GM21423 (cell line): ENCODE results near the gene SRGAP1.

Experiments used
- ATAC-seq: cut with Tn5 transposase; IDR thresholded peaks from one replicate; pipeline ENCODE4 v1.9.1; 2021; ENCODE audit warnings: mild to moderate bottlenecking, moderate library complexity; ENCODE audit not compliant: unreplicated experiment

The SRGAP1 gene

DNA sequence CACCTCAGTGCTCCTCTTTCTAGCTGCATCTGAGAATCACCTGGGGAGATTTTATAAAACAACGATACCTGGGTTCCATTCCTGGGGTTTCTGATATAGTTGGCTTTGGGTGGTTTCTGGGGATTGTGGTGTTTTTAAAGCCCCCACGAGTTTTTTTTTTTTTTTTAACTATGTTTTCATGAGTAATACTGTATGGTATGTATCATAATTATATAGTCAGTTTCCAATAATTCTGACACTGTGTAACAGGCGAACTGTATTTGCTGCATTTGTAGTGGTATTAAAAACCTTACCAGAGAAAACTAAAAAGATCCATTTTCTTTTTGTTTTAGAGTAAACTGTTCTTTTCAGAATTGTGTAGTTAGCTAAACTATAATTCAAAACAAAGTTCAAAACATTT lies 84.9 kb downstream of the SRGAP1 start:
- ATAC-seq: no peak

DNA sequence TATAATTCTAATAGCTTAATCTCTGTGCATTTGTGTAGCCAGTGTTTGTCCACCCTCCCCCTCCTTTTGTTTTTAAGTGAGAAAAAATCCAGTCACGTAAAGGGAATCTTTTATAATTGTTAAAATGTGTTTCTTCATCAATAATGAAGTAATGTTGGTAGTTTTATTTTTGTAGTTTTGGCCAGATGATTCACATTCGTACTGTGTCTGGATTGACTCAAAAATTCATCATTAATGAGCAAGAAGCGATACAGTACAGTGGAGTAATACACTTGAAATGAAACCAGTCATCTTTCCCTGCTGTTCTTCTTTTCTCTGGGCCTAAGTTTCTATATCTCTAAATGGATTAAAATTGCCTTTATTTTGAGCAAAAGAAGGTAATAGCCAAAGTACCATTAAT lies 86.5 kb downstream of the SRGAP1 start:
- ATAC-seq: no peak

DNA sequence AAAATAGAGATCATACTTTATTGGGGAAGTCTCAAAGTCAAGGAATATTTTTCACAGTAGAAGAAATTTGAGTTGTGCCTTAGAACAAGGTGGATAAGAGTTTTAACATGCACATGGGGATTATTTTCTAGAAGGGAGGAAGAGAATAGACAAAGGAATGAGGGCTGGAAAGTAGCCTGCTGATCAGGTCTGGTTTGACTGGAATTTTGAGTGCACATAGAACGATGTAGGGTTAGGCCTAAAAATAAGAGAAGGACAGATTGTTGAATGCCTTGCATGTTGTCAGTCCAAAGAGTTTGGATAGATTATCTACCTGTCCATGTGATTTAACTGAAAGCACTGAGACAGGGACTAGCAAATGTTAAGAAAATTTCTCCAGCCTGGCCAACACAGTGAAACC lies 87.2 kb downstream of the SRGAP1 start:
- no peak for ATAC-seq

DNA sequence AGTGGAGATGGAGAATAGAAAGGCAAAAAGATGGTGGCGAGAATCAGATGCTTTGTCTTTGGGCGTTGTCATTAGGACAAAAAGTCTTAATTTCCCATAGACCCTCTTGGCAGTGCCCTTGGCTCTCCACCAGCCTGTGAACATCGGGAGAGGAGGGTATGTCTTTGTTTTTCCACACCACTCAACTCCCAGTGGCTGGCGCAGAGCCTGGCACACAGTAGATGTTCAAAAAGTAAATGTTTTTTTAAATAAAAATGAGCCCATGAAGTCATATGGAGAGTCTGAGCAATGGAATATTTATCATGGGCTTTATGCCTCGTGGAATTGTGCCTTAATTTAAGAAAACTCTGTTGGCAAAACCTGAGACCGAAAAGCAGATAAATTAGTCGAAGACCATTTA lies 90.4 kb downstream of the SRGAP1 start:
- ATAC-seq: no peak

DNA sequence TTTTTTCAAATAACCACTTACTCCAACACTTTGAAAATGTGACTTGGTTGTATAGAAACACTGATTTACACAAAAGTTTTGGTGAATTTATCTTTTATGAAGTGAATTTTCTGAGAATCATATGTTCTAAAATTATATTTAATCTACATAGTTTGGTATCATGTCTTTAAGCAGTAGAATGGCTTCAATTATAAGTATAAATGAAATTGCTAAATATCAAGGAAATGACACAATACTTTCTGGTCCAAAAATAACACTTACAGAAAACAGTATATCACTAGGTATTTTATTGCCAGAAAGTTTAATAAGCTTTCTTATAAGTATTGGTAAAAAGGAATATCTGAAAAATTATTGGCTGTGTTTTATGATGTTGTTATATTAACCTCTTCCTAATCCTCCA lies 90.9 kb downstream of the SRGAP1 start:
- no peak for ATAC-seq

DNA sequence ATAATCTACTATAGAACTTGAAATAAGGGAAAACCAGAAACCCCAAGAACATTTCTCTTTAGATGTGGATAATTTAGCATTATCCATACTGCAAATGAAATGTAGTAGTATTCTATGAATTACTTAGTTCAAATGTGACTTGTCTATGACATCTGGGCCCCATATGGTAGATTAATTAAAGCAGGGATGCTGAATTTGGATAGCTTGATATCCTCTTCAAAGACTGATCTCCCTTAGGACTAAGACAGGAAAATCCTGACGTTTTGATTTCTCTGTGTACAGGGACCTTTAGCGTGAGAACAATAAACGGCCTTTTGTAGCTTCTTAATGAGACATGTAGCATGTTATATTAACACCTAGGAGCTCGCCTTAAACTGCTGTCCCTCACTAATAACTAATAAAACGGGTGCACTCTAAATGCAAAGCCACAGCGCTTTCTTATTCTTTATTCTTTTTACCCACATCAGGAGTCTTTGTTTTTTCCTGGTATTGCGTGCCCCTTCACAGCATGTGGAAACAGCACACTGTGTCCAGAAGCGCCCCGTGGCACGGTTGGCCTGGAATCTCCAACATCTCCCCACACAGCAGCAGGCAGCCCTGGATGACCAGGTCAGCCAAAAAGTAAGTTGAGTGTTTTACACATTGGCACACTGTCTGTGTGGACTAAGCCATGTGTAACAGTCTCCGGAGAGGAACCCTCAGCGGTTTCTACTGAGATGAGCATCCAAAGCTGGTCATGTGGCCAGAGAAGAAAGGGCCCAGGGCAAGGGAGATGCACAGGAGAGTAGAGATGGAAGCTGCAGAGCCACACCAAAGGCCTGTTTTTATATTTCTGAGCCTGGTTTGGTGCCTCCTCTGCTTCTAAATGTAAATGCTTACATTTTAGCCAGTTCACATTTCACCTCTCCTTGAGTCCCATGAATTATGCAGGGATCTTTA lies 93.1 kb downstream of the SRGAP1 start:
- no peak for ATAC-seq

DNA sequence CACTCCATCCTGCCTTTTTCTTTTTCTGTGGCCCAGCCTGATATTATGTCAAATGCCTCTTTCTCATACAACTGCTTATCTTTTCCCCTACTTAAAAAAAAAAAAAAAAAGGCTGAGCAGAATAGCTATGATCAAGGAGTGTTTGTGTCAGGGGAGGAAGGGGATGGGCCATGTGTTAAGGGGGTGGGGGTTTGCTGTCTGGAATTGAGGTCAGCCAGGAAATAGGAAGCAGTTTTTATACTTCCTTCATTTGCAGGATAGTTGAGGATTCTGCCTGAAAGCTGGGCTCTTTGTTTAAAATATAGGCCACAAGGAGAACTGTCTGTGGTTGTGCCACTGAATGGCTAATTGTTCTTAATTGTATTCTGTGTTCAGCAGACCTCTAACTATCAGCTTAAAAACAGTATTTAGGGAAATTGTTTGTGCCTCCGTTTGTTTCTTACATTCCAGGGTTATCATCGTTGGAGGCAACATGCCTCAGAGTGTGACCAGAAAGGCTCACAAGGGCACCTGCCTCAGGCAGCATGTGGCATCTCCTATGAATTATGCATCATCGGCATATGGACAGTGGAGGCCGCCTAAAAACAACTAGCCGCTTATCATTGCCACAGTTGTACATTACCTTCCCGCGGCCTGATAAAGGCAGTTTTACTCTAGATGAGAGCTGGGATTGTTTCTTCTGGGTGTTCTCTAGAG lies 96.0 kb downstream of the SRGAP1 start:
- ATAC-seq: no peak

DNA sequence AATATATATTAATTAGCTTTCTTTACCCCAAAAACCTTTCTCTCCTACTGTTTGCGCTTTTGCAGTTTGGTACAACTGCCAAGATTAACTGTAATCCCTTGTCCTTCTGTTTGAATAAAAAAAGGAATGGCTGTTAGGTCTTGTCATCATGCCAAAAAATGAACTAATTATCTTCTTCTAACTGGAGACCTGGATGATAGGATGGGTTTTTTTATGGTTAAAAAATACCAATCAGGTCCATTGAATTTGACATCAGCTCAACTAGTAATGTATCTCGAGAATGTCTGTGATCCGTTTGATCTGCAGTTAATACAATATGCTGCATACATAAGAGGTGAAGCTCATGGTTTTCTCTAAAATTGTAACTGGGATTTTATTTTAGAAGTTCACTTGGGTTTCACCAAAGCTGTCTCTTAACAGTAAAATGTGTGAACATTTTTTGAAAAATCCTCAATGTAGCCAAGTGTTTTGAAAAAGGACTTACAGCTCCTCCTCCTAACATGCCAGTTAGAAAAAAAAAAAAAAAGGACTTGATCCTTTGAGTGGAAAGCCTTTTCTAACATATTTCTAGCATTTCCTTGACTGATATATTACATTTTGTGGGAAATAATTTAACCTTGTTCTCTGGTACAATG lies 96.8 kb downstream of the SRGAP1 start:
- ATAC-seq: no peak

DNA sequence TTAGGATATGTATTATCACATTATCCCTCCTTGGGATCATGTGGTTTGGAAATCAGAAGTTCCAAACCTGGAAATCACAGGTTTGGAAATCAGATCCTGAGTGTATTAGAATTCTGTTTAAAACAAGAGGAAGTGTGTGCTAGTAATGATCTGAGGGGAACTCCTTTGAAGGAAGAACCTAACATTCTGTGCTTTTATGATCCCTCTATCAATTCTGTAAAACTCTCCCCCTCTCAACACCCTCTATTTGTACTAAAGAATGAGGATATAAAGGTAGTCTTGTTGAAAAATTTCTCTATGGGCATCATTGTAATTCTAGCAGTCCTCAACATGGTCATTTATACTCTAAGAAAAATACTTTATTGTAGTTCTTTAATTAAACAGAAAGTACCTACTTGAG lies 97.4 kb downstream of the SRGAP1 start:
- no peak for ATAC-seq

DNA sequence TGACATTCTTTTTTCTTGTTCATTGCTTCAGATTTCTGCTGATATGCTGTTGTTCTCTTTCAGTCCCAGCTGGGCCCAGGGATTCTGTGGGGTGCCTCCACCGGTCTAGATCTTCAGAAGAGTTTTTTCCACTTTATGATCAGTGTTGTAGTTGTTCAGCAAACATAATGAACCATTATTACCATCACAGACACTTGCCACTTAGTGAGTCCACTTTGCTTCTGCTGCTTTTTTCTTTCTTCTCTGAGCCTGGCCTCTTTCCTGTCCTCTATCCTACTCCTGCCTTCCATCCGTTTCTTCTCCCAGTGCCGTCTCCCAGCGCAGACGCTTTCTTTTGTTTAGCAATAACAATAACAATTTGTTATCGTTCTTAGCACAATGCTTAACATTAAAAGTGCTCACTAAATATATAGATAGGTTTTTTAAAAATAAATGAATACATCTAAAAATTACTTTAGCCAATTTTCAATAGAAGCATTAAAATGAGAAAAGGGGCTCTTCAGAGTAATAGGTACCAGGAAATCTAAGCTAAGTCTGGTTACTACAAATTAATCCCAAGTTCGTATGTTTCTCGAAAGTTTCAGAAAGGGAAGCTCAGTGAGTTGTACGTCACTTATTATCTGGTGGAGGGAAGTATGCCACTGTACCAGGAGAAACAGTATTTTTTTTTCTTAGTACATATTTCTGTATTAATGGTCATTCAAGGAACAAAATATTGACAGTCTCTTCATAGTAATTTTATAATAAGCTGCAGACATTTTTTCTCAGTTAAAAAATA lies 98.2 kb downstream of the SRGAP1 start:
- ATAC-seq: no peak

DNA sequence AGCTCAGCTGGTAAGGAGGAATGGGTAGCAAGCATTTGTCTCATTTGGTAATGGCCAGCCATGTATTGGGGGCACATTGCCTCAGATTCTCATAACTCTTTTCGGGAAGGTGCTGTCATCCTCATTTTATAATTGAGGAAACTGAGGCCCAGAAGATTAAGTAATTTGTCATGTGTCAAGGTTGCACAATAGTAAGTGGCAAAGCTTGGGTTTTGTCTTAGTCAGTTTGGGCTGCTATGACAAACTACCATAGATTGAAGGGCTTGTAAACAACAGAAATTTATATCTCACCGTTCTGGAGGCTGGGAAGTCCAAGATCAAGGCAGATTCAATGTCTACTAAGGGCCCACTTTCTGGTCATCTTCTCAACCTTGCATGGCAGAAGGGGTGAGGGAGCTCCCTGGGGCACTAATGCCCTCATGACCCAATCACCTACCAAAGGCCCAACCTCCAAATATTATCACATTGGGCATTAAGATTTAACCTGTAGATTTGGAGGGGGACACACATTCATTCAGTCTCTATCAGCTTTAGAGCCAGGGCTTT lies 99.6 kb downstream of the SRGAP1 start:
- no peak for ATAC-seq

DNA sequence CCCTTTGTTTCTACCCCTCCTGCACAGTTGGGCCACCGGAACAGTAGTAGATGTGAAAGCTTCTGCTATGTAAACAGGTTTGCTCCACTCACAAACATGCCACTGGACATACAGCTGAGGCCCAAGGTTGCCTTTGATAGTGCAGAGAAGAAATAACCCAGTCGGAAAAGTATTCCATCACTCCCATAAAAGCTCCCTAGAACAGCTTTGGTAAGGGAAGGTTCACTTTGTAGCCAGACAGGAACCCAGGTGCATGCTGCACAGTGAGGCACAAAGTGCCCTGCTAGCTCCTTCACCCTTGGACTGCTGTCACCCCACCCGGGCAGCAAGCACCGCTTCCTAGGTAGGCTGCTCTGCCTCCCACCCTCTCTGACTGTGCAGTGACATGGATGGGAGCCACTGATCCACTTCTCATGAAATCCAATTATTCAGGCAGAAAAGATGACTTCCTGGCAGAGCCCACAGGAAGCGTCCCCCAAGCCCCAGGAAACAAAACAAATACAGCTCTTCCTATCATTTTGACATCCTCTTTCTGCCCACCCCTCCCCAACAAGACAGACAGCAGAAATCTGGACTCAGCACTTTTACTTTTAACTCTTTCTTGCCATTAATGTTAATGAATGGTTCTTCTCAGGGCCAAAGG lies 100.2 kb downstream of the SRGAP1 start:
- no peak for ATAC-seq

DNA sequence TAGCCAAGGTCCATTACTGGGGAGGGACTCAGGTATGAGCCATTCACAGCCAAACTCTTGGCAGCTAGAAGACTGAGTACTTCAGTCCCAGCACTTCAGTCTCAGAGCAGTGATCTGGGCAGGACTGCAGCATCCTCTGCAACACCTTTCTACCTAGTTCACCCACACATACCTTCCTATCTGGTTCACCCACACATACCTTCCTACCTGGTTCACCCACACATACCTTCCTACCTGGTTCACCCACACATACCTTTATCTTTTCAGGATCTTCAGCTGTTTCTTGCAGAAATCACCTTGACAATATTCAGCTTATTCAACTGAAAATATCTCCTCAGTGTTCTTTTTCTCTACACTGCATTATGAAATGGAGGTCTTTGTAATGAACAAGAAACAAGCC lies 101.3 kb downstream of the SRGAP1 start:
- no peak for ATAC-seq

DNA sequence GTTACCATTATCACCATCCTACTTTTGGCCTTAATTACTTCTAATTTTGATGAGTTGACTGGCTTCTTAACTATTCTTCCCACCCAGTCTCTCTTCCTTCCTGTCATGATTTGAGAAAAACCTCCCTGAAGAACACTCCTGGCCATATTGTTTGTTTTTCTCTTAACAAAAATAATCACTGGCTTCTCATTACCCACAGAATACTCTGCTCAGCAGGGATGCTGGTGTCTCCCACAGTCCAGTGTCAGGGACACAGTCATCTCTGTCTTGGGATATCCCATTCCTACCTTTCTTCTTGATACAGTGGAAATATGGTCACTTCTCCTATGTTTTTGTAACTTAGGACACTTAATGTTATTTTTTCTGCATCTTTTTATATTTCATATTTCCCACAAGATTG lies 103.7 kb downstream of the SRGAP1 start:
- no peak for ATAC-seq

DNA sequence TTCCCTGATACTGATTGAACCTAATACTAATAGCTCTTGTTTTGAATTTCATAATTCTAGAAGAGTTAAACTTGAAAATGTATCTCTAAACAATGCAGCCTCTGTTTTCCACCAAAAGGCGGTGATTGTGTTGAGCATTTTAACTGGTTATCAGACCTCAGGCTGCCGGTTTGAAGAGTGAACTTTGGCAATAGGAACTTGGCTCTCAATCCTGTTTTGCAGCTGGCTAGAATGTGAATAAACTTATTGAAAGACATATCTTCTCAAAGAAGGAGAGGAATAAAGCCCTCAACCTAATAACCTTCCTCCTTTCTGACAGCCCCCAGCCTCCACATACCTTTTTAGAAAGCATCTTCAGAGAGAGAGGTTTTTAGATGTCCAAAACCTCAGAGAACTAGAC lies 105.4 kb downstream of the SRGAP1 start:
- no peak for ATAC-seq

DNA sequence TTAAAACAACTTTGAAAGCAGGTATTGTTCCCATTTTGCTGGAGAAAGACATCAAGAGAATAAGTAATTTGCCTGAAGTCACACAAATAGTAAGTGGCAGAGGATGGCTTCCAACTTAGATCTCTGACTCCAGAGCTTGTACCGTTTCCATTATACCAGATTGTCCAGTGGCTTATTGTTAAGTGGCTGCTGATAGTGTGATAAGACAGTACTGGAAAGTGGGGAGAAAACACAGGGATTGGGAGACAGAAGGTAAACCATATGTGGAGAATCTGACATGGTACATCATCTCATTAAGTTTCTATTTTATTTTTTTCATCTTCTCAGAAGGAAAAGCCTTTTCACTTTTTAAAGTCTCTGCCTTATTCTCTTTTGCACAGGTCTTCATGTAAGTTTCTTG lies 108.5 kb downstream of the SRGAP1 start:
- ATAC-seq: no peak

DNA sequence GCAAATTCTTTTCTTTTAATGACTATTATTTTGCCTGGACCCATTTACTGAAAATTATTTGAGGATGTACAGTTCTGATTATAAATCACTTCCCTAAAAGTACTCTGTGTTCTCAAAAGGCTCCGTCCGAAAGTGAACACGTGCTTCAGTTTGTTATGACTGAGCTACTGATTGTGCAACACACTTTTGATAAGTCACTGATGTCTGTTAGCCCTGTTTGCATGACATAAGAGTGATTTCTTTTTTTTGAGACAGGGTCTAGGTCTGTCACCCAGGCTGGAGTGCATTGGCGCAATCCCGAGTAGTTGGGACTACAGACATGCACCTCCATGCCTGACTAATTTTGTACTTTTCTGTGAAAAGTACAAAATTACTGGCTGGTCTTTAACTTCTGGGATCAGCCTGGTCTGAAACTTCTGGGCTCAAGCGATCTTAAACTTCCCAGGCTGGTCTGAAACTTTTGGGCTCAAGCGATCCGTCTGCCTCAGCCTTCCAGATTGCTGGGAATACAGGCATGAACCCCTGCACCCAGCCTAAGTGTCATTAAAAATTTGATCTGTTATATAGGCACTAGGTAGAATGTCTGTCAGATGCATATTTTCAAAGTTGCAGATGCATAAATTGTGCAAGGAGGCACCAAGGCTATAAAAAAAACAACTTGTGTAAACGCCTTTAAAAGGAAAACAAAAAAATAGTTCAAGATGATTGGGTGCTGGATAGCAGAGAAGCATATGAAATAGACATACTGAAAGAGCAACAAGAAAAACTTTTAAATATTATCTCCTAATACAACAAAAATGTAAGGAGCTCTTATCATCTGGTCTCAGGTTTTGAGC lies 111.5 kb downstream of the SRGAP1 start:
- no peak for ATAC-seq

DNA sequence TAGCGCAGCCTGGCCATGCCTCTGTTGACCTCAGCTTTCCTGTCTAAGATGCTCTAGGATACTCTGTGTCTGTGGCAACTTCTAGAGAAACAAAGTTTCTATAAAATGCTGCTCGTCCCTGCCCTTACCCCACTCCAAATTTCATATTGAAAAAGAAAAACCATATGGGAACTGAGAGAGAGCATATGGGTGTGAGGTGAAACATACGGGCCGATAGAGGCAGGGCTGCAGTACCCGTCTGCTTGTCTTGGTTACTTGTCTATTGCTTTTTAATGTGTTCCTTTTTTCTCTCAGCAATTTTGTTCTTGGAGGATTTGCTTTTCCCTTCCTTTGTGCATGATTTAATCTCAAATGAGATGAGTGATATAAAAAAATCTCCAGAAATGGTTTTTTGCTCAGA lies 113.0 kb downstream of the SRGAP1 start:
- ATAC-seq: no peak

DNA sequence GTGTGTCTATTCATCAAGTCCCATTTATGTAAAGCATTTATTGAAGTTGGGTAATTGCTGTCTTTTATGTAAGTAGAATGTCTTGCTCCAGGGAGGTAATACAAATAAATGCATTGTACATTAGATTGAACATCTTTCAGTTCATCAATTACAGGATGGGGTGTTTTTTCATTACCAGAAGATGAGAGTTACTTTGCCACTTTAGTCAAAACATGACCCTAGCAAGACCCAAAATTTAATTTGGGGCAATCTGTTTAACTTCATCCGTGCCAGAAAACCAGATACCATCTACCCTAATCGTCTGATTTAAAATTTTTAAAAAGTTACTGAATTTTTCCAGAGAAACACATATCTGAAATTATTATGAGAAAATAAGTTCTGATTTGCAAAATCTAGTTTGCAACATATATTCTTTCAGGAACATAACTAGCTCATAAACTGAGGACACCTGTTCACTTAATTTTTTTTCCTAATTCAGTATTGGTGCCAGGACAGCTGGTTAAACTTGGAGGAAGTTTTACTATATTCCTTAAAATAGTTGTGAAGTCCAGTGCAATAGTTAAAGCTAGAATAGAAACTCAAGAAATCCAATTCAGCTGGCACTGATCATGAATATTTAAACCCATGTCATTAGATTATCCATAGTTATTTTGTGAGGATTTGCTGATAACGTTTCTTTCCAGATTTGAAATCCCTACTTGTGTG lies 114.5 kb downstream of the SRGAP1 start:
- ATAC-seq: no peak
